ENCODE results near the gene TRAF2. TPM values are rescaled to one million over a fixed set of nuclear protein-coding genes. Genes with fewer than 3 reads are reported as not detected.
A peak's percentile ranks its signal among the peaks of the same experiment; 100 is the strongest.

Gene TRAF2
- total RNA-seq, 2 donors from 2014 or later, result 8.7 to 10.9 TPM

- no peak for DNase-seq (ENCODE audit: low spot score)
- intact Hi-C loops (cut with DNase I), result loop anchor here in 1 of 2 donors (5.0 to 10.0 kb wide), 2 partner anchors 97 to 190 kb away; partner anchors contain the start of genes FBXW5 and FUT7
These were observed 41.4 kb upstream of the TRAF2 start for GRCh38 chr9:136844761-136845464.

DNA sequence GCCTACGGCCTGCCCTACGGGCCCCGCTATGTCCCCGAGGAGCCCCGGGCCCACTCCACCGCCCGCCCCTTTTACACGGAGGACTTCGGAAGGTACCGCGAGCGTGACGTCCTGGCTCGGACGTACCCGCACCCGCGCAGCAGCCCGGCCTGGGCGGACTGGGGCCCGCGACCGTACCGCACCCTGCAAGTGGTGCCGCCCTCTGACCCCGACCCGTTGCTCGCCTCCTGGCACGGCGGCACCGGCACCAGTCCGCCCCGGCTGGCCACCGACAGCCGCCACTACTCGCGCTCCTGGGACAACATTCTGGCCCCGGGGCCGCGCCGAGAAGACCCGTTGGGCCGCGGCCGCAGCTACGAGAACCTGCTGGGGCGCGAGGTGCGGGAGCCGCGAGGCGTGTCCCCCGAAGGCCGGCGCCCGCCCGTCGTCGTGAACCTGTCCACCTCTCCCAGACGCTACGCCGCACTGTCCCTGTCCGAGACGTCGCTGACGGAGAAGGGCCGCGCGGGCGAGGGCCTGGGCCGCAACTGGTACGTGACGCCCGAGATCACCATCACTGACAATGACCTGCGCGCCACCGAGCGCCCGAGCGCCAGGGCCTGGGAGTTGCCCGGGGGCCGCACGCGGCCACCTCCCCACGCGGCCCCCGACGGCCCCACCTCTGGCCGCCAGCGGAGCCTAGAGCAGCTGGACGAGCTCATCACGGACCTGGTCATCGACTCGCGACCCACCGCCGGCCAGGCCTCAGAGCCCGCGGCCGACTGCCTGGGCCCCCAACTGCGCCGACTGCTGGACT lies 40.7 kb upstream of the TRAF2 start:
- intact Hi-C loops (cut with DNase I), result loop anchor here in 1 of 2 donors (10.0 kb wide), 1 partner anchor 189 kb away; the partner anchor contains the start of gene FUT7
- no peak for DNase-seq (ENCODE audit: low spot score)

DNA sequence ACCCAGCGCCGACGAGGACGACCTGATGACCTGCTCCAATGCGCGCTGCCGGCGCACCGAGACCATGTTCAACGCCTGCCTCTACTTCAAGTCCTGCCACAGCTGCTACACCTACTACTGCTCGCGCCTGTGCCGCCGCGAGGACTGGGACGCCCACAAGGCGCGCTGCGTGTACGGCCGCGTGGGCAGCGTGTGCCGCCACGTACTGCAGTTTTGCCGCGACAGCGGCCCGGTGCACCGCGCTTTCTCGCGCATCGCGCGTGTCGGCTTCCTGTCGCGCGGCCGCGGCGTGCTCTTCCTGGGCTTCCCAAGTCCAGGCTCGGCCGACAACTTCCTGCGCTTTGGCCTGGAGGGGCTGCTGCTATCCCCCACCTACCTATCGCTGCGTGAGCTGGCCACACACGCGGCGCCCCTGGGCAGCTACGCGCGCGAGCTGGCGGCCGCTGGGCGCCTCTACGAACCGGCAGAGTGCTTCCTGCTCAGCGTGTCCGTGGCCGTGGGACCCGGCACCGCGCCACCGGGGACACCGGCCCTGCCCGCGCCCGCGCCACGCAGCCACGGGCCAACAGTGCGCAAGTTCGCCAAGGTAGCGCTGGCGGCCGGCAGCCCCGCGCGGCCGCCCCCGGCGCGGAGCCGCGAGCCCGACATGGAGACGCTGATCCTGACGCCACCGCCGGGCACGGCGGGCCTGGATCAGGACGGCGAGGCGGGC lies 39.8 kb upstream of the TRAF2 start:
- DNase-seq (ENCODE audit: low spot score), result no peak
- intact Hi-C loops (cut with DNase I), result loop anchor here in 1 of 2 donors (10.0 kb wide), 1 partner anchor 188 kb away; the partner anchor contains the start of gene FUT7

GRCh38 chr9:136847088-136847825 lies 39.1 kb upstream of the TRAF2 start:
- DNase-seq (ENCODE audit: low spot score), result no peak
- intact Hi-C loops (cut with DNase I), result loop anchor here in 1 of 2 donors (10.0 kb wide), 1 partner anchor 188 kb away; the partner anchor contains the start of gene FUT7

DNA sequence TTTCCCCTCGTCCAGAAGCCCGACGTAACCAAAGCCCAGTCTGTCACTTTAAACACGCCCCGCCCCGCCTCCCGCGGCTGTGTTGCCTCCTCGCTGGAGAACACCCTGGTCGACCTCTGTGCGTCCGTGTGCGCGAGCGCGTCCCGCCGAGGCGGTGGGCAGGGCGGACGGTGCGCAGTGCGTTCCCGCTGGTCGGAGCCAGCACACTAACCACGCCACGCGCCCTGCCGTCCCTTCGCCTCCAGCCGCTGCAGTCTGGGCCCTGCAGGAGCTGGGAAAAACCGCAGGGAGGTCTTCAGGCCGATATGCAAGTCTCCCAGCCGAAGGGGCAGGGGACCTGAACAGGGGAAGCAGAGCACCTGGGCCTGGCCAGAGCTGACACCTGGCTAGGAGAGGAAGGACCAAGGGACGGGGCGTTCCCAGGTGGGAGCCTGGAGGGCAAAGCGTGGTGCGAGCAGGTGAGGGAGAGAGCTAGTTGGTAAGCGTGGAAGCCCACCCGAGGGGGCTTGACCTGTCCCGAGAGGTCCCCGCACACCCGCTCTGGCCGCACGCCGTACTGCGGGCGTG lies 38.4 kb upstream of the TRAF2 start:
- intact Hi-C loops (cut with DNase I), result loop anchor here in 1 of 2 donors (10.0 kb wide), 1 partner anchor 187 kb away; the partner anchor contains the start of gene FUT7
- peak; percentile 96 for DNase-seq (ENCODE audit: low spot score)

GRCh38 chr9:136848393-136849037 lies 37.8 kb upstream of the TRAF2 start:
- no peak for DNase-seq (ENCODE audit: low spot score)

DNA sequence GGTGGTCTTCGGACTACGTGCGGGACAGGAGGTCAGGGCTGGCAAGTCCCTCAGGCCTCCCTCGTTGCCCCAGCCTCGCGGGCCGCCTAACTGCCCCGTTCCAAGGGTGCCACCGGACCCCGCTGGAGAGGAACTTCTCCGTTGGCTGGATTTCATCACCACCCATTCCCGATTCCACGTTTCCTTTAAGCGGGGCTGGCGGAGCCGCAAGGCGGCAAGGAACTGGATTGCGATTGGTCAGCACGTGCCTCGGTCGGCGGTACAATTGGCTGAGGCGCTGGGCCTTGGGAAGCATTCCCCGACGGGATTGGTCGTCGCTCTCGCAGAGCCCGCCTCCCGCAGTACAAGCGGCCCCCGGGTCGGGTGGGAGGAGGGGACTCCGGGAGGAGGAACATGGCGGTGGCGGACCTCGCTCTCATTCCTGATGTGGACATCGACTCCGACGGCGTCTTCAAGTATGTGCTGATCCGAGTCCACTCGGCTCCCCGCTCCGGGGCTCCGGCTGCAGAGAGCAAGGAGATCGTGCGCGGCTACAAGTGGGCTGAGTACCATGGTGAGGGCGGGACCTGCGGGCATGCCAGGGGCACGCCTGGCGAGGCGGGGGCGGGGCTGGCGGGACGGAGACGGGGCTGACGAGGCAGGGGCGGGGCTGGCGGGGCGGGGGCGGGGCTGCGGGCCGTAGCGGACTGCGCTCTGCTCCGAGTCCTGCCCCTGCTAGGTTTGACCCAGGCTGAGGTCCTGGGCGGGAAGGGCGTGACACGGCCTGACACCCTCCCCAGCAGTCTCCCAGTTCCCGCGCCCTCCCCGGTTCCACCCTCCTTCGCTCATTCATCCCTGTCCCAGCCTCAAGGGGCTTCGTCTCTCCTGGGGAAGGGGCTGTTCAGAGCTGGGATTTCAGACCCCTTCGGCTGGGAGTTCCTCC lies 37.0 kb upstream of the TRAF2 start, which contains the start of gene PHPT1:
Gene PHPT1 (plus strand): TSS at position 372 of the 922 bp plus-strand sequence. CDS start 22 bp downstream, at position 394.
- DNase-seq (ENCODE audit: low spot score), result peak; percentile 100
- intact Hi-C loops (cut with DNase I), result loop anchor here in 1 of 2 donors (10.0 kb wide), 1 partner anchor 186 kb away; the partner anchor contains the start of gene FUT7

More at GRCh38 chr9:136848393-136849037, 37.8 kb upstream of the TRAF2 start:
- intact Hi-C loops (cut with DNase I), result loop anchor here in 1 of 2 donors (10.0 kb wide), 1 partner anchor 186 kb away; the partner anchor contains the start of gene FUT7

- intact Hi-C loops (cut with DNase I), result loop anchor here in 1 of 2 donors (10.0 kb wide), 1 partner anchor 185 kb away; the partner anchor contains the start of gene FUT7
- DNase-seq (ENCODE audit: low spot score), result no peak
These were observed 36.1 kb upstream of the TRAF2 start for GRCh38 chr9:136849960-136850865.

DNA sequence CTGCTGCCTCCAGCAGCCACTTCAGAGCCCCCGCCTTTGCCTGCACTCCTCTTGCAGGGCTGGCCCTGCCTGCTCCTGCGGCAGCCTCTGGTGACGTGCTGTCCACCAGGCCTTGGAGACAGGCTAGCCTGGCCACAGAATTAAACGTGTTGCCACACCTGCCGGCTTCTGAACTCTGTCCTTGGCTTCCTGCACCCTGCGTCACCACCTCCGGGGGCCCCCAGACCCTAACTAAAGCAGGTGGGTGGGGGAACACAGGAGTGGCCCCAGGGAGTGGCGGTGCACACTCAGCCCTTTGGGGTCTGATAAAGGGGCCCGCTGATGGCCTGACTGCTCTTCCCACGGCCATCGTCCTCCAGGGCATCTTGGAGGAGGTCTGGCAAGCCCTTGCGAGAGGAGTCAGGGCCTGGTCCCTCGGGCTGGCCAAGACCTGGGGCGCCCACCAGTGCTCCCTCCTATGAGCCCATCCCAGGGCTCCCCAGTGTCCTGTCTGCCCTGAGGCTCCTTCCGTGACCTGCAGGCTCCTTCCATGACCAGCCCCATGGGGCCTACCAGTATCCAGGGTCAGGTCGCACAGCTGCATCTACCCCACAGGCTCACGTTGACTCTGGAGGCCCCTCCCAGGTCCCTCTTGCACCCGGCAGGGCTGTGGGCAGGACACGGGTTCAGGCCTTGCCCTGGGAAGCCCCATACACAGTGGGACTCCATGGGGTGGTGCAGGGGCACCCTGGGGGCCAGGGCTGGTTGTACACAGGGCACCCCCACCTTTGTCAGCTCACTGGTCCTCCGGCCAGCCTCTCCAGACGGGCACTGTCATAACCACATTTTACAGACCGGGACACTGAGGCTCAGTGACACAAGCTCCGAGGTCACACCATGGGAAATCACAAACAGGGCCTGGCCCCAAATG lies 35.2 kb upstream of the TRAF2 start:
- DNase-seq (ENCODE audit: low spot score), result no peak
- intact Hi-C loops (cut with DNase I), result no loop called here

DNA sequence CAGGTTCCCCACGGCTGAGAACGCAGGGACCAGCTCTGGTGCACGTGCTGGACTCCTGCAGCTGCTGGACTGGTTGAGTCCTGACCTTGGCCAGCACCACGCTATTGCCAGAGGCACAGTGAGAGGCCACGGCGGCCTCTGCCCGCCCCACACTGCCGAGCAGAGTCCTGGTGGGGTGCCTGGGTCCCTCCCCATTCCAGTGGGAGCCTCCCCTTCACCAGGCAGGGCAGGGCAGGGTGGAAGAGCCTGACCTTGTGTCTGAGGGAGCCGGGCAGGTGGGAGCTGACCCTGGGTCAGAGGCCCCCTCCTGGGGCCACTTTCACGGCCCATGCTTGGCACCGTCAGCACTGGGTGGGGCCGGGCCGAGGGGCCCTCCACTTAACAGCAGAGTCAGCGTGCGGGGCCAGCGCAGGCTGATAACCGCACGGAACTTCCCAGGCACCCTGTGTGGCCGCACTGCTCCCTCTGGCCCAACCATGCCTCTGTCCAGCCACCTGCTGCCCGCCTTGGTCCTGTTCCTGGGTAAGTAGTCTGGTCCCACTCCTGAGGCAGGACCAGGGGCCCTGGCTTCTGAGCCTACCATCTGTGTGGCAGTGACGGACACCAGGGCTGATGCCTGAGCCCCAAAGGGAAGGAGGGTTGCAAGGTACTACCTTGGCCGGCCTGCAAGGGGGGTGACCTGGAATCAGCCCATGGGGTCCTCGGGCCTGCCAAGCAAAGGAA lies 34.2 kb upstream of the TRAF2 start, which contains the start of gene MAMDC4:
Gene MAMDC4 (plus strand): TSS at position 406 of the 723 bp plus-strand sequence. CDS start 71 bp downstream, at position 477.
- DNase-seq (ENCODE audit: low spot score), result no peak
- intact Hi-C loops (cut with DNase I), result no loop called here

DNA sequence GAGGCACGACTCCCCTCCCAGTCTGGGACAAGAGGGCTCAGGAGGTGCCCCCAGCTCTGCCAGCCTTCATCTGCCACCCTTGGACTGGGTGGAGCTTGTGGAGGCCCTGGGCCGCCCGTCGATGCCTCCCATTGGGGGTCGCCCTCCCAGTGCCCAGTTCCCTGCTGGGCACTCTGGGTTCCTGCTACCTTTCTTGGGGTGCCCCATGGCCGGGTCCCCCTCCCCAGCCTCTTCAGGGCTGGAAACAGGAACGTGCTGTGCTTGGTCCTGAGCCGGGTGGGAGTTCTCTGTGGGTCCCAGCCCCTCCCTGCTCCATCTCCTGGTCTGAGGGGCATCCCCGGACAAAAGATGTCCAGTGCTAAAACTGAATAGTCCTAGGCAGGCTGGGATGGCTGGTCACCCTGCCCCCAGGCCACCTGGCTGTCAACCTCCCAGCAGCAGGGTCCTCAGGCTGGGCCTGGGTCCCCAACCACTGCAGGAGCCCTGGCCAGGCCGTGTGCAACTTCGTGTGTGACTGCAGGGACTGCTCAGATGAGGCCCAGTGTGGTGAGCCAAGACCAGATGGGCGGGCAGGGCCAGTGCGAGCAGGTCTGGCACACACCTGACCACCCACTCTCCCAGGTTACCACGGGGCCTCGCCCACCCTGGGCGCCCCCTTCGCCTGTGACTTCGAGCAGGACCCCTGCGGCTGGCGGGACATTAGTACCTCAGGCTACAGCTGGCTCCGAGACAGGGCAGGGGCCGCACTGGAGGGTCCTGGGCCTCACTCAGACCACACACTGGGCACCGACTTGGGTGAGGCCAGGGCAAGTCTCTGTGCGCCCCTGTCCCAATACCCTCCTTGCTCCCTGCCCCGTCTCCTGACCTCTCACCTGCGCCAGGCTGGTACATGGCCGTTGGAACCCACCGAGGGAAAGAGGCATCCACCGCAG lies 33.4 kb upstream of the TRAF2 start:
- DNase-seq (ENCODE audit: low spot score), result no peak
- intact Hi-C loops (cut with DNase I), result no loop called here

DNA sequence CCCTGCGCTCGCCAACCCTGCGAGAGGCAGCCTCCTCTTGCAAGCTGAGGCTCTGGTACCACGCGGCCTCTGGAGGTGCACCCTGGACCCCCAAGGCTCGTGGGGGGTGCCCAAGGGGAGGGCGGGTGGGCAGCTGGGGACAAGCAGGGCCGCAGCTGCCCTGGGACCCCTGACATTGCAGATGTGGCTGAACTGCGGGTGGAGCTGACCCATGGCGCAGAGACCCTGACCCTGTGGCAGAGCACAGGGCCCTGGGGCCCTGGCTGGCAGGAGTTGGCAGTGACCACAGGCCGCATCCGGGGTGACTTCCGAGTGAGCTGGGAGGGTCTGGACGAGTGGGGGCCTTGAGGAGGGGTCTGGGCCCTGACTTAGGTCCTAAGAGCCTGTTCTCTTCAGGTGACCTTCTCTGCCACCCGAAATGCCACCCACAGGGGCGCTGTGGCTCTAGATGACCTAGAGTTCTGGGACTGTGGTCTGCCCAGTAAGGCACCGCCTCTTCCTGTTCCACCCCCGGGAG lies 32.7 kb upstream of the TRAF2 start:
- intact Hi-C loops (cut with DNase I), result no loop called here
- DNase-seq (ENCODE audit: low spot score), result no peak
